ENCODE data around the gene ZNF532.

ZNF532 gene

GRCh38 chr18:58941426-58942099 lies 76.9 kb downstream of the ZNF532 start:
- peaks cover 3% of the 10 kb centered on the region for H3K9me3 Mint-ChIP-seq
- ATAC-seq (ENCODE audit: low read depth) (no peak), DNase-seq (ENCODE audit: low spot score in 2 of 2) (no peak)
- H3K27ac Mint-ChIP-seq, result peak overlapping the region; percentile 47
- H3K4me1 Mint-ChIP-seq, result peaks cover 40% of the 10 kb centered on the region
- H3K4me3 Mint-ChIP-seq, result no peak overlapping the region
- no peaks in the 10 kb centered on the region for H3K27me3 Mint-ChIP-seq
- H3K36me3 Mint-ChIP-seq, result peaks cover 49% of the 10 kb centered on the region

GRCh38 chr18:58943896-58944295 lies 79.2 kb downstream of the ZNF532 start:
- H3K27ac Mint-ChIP-seq, result peak overlapping the region; percentile 96
- DNase-seq (ENCODE audit: low spot score in 2 of 2) (no peak), ATAC-seq (ENCODE audit: low read depth) (no peak)
- peaks cover 41% of the 10 kb centered on the region for H3K36me3 Mint-ChIP-seq
- H3K9me3 Mint-ChIP-seq, result peaks cover 3% of the 10 kb centered on the region
- H3K4me3 Mint-ChIP-seq, result no peak overlapping the region
- H3K4me1 Mint-ChIP-seq, result peaks cover 44% of the 10 kb centered on the region
- no peaks in the 10 kb centered on the region for H3K27me3 Mint-ChIP-seq

GRCh38 chr18:58947136-58947732 lies 82.6 kb downstream of the ZNF532 start:
- no peaks in the 10 kb centered on the region for H3K27me3 Mint-ChIP-seq
- peak overlapping the region; percentile 96 for H3K27ac Mint-ChIP-seq
- ATAC-seq (ENCODE audit: low read depth) (no peak), DNase-seq (ENCODE audit: low spot score in 2 of 2) (no peak)
- H3K36me3 Mint-ChIP-seq, result peaks cover 24% of the 10 kb centered on the region
- peaks cover 41% of the 10 kb centered on the region for H3K4me1 Mint-ChIP-seq
- peaks cover under 1% of the 10 kb centered on the region for H3K9me3 Mint-ChIP-seq
- H3K4me3 Mint-ChIP-seq, result peak overlapping the region; percentile 37

GRCh38 chr18:58949031-58949430 lies 84.4 kb downstream of the ZNF532 start:
- ATAC-seq (ENCODE audit: low read depth) (no peak), DNase-seq (ENCODE audit: low spot score in 2 of 2) (no peak)
- Mint-ChIP-seq H3K4me3 (no peak overlapping the region), H3K4me1 (peaks cover 30% of the 10 kb centered on the region), H3K27me3 (no peaks in the 10 kb centered on the region), H3K36me3 (peaks cover 17% of the 10 kb centered on the region), H3K9me3 (no peaks in the 10 kb centered on the region), H3K27ac (no peak overlapping the region)

GRCh38 chr18:58951986-58952702 lies 87.5 kb downstream of the ZNF532 start:
- Mint-ChIP-seq H3K4me1 (peaks cover 8% of the 10 kb centered on the region), H3K27ac (no peak overlapping the region), H3K4me3 (no peak overlapping the region), H3K27me3 (no peaks in the 10 kb centered on the region), H3K36me3 (peaks cover 18% of the 10 kb centered on the region), H3K9me3 (no peaks in the 10 kb centered on the region)
- DNase-seq (ENCODE audit: low spot score in 2 of 2) (no peak), ATAC-seq (ENCODE audit: low read depth) (no peak)

GRCh38 chr18:58952858-58953257 lies 88.2 kb downstream of the ZNF532 start:
- Mint-ChIP-seq H3K27me3 (no peaks in the 10 kb centered on the region), H3K36me3 (peaks cover 18% of the 10 kb centered on the region), H3K4me1 (peaks cover 4% of the 10 kb centered on the region), H3K27ac (no peak overlapping the region), H3K4me3 (no peak overlapping the region), H3K9me3 (no peaks in the 10 kb centered on the region)
- DNase-seq (ENCODE audit: low spot score in 2 of 2) (no peak), ATAC-seq (ENCODE audit: low read depth) (no peak)

GRCh38 chr18:58953627-58954026 lies 89.0 kb downstream of the ZNF532 start:
- Mint-ChIP-seq H3K27me3 (no peaks in the 10 kb centered on the region), H3K9me3 (no peaks in the 10 kb centered on the region), H3K4me3 (no peak overlapping the region), H3K4me1 (no peaks in the 10 kb centered on the region), H3K27ac (no peak overlapping the region), H3K36me3 (peaks cover 20% of the 10 kb centered on the region)
- ATAC-seq (ENCODE audit: low read depth), result no peak
- DNase-seq (ENCODE audit: low spot score in 2 of 2), result no peak

GRCh38 chr18:58955001-58955400 lies 90.3 kb downstream of the ZNF532 start:
- ATAC-seq (ENCODE audit: low read depth), result no peak
- Mint-ChIP-seq H3K27ac (no peak overlapping the region), H3K4me3 (no peak overlapping the region), H3K27me3 (no peaks in the 10 kb centered on the region), H3K4me1 (no peaks in the 10 kb centered on the region), H3K36me3 (peaks cover 18% of the 10 kb centered on the region), H3K9me3 (no peaks in the 10 kb centered on the region)
- DNase-seq (ENCODE audit: low spot score in 2 of 2), result no peak

GRCh38 chr18:58955738-58956137 lies 91.1 kb downstream of the ZNF532 start:
- Mint-ChIP-seq H3K27me3 (no peaks in the 10 kb centered on the region), H3K4me3 (no peak overlapping the region), H3K27ac (no peak overlapping the region), H3K4me1 (peaks cover 5% of the 10 kb centered on the region), H3K36me3 (peaks cover 22% of the 10 kb centered on the region), H3K9me3 (no peaks in the 10 kb centered on the region)
- ATAC-seq (ENCODE audit: low read depth) (no peak), DNase-seq (ENCODE audit: low spot score in 2 of 2) (no peak)

GRCh38 chr18:58958628-58959027 lies 94.0 kb downstream of the ZNF532 start:
- Mint-ChIP-seq H3K4me3 (no peak overlapping the region), H3K9me3 (no peaks in the 10 kb centered on the region), H3K4me1 (peaks cover 19% of the 10 kb centered on the region), H3K27me3 (no peaks in the 10 kb centered on the region), H3K36me3 (peaks cover 21% of the 10 kb centered on the region), H3K27ac (no peak overlapping the region)
- ATAC-seq (ENCODE audit: low read depth) (no peak), DNase-seq (ENCODE audit: low spot score in 2 of 2) (no peak)

GRCh38 chr18:58960508-58960907 lies 95.8 kb downstream of the ZNF532 start:
- H3K36me3 Mint-ChIP-seq, result peaks cover 22% of the 10 kb centered on the region
- H3K4me1 Mint-ChIP-seq, result peaks cover 32% of the 10 kb centered on the region
- H3K9me3 Mint-ChIP-seq, result no peaks in the 10 kb centered on the region
- H3K4me3 Mint-ChIP-seq, result no peak overlapping the region
- no peaks in the 10 kb centered on the region for H3K27me3 Mint-ChIP-seq
- no peak for DNase-seq (ENCODE audit: low spot score in 2 of 2)
- no peak for ATAC-seq (ENCODE audit: low read depth)
- H3K27ac Mint-ChIP-seq, result peak overlapping the region; percentile 84

GRCh38 chr18:58960946-58961722 lies 96.5 kb downstream of the ZNF532 start:
- no peak for ATAC-seq (ENCODE audit: low read depth)
- no peaks in the 10 kb centered on the region for H3K9me3 Mint-ChIP-seq
- peaks cover 37% of the 10 kb centered on the region for H3K4me1 Mint-ChIP-seq
- peak overlapping the region; percentile 84 for H3K27ac Mint-ChIP-seq
- H3K4me3 Mint-ChIP-seq, result peak overlapping the region; percentile 25
- H3K27me3 Mint-ChIP-seq, result no peaks in the 10 kb centered on the region
- no peak for DNase-seq (ENCODE audit: low spot score in 2 of 2)
- H3K36me3 Mint-ChIP-seq, result peaks cover 20% of the 10 kb centered on the region

GRCh38 chr18:58962336-58962735 lies 97.7 kb downstream of the ZNF532 start:
- Mint-ChIP-seq H3K4me1 (peaks cover 44% of the 10 kb centered on the region), H3K4me3 (peak overlapping the region; percentile 5), H3K36me3 (peaks cover 14% of the 10 kb centered on the region), H3K27ac (peak overlapping the region; percentile 84), H3K9me3 (no peaks in the 10 kb centered on the region), H3K27me3 (no peaks in the 10 kb centered on the region)
- no peak for ATAC-seq (ENCODE audit: low read depth)
- no peak for DNase-seq (ENCODE audit: low spot score in 2 of 2)

Measured in memory B cell (primary cell).